ENCODE results near the gene RTTN. TPM values are rescaled to one million over a fixed set of nuclear protein-coding genes. Genes with fewer than 3 reads are reported as not detected.

RTTN gene
- total RNA-seq, 2 donors from 2014 or later, result 22.3 to 35.4 TPM

DNA sequence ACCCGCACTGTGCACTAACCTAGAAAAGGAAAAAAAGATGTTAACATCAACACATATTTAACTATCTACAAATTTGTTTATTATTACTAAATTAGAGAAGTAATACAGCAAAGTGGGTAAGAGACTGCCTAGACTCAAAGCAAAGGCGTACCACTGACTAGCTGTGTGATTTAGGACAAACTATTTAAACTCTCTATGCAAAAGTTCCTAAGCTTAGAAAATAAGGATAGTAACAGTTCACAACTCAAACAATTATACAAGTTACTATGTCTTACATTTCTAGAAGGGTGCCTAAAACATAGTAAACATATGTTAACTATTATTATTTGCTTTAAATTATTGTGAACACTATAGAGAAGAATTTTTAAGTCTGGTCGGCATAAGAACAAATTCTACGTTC is 119.4 kb downstream of the RTTN start:
- peaks cover 4% of the 10 kb centered on the region for H3K36me3 ChIP-seq (ENCODE audit: control insufficient read depth, insufficient read depth, low read length)
- no peaks in the 10 kb centered on the region for H3K4me1 ChIP-seq (ENCODE audit: control insufficient read depth, insufficient read depth, low read length)
- no peaks in the 10 kb centered on the region for H3K27me3 ChIP-seq (ENCODE audit: control insufficient read depth, insufficient read depth, low read length, poor library complexity, severe bottlenecking)
- no peaks in the 10 kb centered on the region for H3K9me3 Mint-ChIP-seq
- H3K27me3 Mint-ChIP-seq (ENCODE audit: insufficient read depth), result no peaks in the 10 kb centered on the region
- TF ChIP-seq, protein P1, sequence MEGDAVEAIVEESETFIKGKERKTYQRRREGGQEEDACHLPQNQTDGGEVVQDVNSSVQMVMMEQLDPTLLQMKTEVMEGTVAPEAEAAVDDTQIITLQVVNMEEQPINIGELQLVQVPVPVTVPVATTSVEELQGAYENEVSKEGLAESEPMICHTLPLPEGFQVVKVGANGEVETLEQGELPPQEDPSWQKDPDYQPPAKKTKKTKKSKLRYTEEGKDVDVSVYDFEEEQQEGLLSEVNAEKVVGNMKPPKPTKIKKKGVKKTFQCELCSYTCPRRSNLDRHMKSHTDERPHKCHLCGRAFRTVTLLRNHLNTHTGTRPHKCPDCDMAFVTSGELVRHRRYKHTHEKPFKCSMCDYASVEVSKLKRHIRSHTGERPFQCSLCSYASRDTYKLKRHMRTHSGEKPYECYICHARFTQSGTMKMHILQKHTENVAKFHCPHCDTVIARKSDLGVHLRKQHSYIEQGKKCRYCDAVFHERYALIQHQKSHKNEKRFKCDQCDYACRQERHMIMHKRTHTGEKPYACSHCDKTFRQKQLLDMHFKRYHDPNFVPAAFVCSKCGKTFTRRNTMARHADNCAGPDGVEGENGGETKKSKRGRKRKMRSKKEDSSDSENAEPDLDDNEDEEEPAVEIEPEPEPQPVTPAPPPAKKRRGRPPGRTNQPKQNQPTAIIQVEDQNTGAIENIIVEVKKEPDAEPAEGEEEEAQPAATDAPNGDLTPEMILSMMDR (conservative IDR thresholded peaks at IDR 0.05), result no peak
- no peak overlapping the region for H3K27ac ChIP-seq (ENCODE audit: low read depth, low read length)
- 90% methylated on average over 1 of the region's 4 CpGs; no CpG with 5 or more reads in 1 of the 2 experiments for WGBS, 2 experiments (ENCODE audit: insufficient coverage in 1 of 2, insufficient read length in 1 of 2)
- peaks cover 3% of the 10 kb centered on the region for H3K36me3 Mint-ChIP-seq (ENCODE audit: low read depth)
- H3K27ac Mint-ChIP-seq, result no peak overlapping the region
- H3K4me3 Mint-ChIP-seq, result no peak overlapping the region
- DNase-seq, result no peak
- H3K4me1 Mint-ChIP-seq, result no peaks in the 10 kb centered on the region
- no peaks in the 10 kb centered on the region for H3K9me3 ChIP-seq (ENCODE audit: control insufficient read depth, low read length)
- no peak overlapping the region for H3K9ac ChIP-seq (ENCODE audit: extremely low read depth, low read length, poor library complexity, severe bottlenecking)
- no peak overlapping the region for H3K4me3 ChIP-seq (ENCODE audit: low read length)

DNA sequence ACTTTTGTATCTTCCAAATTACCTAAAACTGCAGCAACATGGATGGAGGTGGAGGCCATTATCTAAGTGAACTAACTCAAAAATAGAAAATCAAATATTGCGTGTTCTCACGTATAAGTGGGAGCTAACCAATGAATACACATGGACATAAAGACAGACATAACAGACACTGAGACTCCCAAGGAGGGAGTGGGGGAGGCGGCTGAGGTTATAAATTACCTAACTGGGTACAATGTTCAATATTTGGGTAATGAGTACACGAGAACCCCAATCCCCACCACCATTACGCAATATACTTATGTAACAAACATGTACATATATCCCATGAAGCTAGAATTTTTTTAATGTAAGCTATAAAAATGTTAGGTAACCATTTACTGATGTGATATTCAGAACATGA is 119.8 kb downstream of the RTTN start:
- H3K9me3 ChIP-seq (ENCODE audit: control insufficient read depth, low read length), result no peaks in the 10 kb centered on the region
- H3K9ac ChIP-seq (ENCODE audit: extremely low read depth, low read length, poor library complexity, severe bottlenecking), result no peak overlapping the region
- no peaks in the 10 kb centered on the region for H3K27me3 ChIP-seq (ENCODE audit: control insufficient read depth, insufficient read depth, low read length, poor library complexity, severe bottlenecking)
- TF ChIP-seq, protein P1 (conservative IDR thresholded peaks at IDR 0.05), result no peak
- no peak overlapping the region for H3K4me3 ChIP-seq (ENCODE audit: low read length)
- 50% methylated on average over 2 of the region's 5 CpGs; no CpG with 5 or more reads in 1 of the 2 experiments for WGBS, 2 experiments (ENCODE audit: insufficient coverage in 1 of 2, insufficient read length in 1 of 2)
- H3K36me3 Mint-ChIP-seq (ENCODE audit: low read depth), result peaks cover 8% of the 10 kb centered on the region
- peaks cover 4% of the 10 kb centered on the region for H3K36me3 ChIP-seq (ENCODE audit: control insufficient read depth, insufficient read depth, low read length)
- no peak overlapping the region for H3K27ac ChIP-seq (ENCODE audit: low read depth, low read length)
- H3K9me3 Mint-ChIP-seq, result no peaks in the 10 kb centered on the region
- H3K27ac Mint-ChIP-seq, result no peak overlapping the region
- DNase-seq, result no peak
- H3K4me1 Mint-ChIP-seq, result no peaks in the 10 kb centered on the region
- no peaks in the 10 kb centered on the region for H3K4me1 ChIP-seq (ENCODE audit: control insufficient read depth, insufficient read depth, low read length)
- no peak overlapping the region for H3K4me3 Mint-ChIP-seq
- H3K27me3 Mint-ChIP-seq (ENCODE audit: insufficient read depth), result no peaks in the 10 kb centered on the region

DNA sequence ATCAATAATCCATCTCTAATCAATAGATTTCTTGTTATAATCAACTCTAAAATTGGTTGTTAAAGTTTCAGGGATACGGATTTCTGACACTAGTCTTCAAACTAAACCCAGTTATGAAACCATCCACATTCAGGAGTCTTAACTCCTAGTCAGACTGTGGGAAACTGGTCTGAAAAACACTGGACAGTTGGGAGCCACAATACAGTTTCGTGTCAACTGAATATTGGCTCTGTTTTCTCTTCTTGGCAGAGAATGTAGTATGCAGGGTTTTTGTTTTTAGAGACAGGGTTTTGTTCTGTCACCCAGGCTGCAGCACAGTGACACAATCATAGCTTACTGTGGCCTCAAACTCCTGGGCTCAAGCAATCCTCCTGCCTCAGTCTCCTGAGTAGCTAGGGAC is 123.1 kb downstream of the RTTN start:
- H3K4me1 Mint-ChIP-seq, result no peaks in the 10 kb centered on the region
- H3K27ac Mint-ChIP-seq, result no peak overlapping the region
- DNase-seq, result no peak
- H3K9me3 Mint-ChIP-seq, result peaks cover 4% of the 10 kb centered on the region
- WGBS, 2 experiments (ENCODE audit: insufficient coverage in 1 of 2, insufficient read length in 1 of 2), result 89% methylated on average over 2 of the region's 2 CpGs; no CpG with 5 or more reads in 1 of the 2 experiments
- H3K36me3 Mint-ChIP-seq (ENCODE audit: low read depth), result peaks cover 17% of the 10 kb centered on the region
- Histone ChIP-seq H3K9ac (ENCODE audit: extremely low read depth, low read length, poor library complexity, severe bottlenecking) (no peak overlapping the region), H3K27me3 (ENCODE audit: control insufficient read depth, insufficient read depth, low read length, poor library complexity, severe bottlenecking) (no peaks in the 10 kb centered on the region), H3K9me3 (ENCODE audit: control insufficient read depth, low read length) (no peaks in the 10 kb centered on the region), H3K27ac (ENCODE audit: low read depth, low read length) (no peak overlapping the region), H3K36me3 (ENCODE audit: control insufficient read depth, insufficient read depth, low read length) (no peaks in the 10 kb centered on the region), H3K4me3 (ENCODE audit: low read length) (no peak overlapping the region), H3K4me1 (ENCODE audit: control insufficient read depth, insufficient read depth, low read length) (no peaks in the 10 kb centered on the region)
- H3K4me3 Mint-ChIP-seq, result no peak overlapping the region
- TF ChIP-seq, protein P1 (conservative IDR thresholded peaks at IDR 0.05), result no peak
- H3K27me3 Mint-ChIP-seq (ENCODE audit: insufficient read depth), result no peaks in the 10 kb centered on the region
